Ascending aorta (tissue), 2 donors: ENCODE measurements around the gene HAGH. TPM values are rescaled to one million over a fixed set of nuclear protein-coding genes. Genes with fewer than 3 reads are reported as not detected.
A peak's percentile ranks its signal among the peaks of the same experiment; 100 is the strongest.
"Not testable (repeated sequence)": the region's sequence is repeated elsewhere in the genome, so short reads cannot be mapped to it uniquely, and the experiment has no call there.

Experiments
- DNase-seq, 2 donors: peaks; one replicate each; pipeline ENCODE4 v3.0.0-alpha.2; 2019; ENCODE audit warnings: low spot score in 2 of 2
- H3K27ac ChIP-seq, 2 donors: fragments of 200-600 bp; sonication (generic); one replicate each; pipeline ENCODE4 v1.5.1; 2016 to 2017; ENCODE audit warnings: mild to moderate bottlenecking in 1 of 2
- H3K27me3 ChIP-seq: fragments of 200-600 bp; sonication (generic); one replicate; pipeline ENCODE4 v1.5.1; 2017
- H3K36me3 ChIP-seq, 2 donors: fragments of 200-600 bp; sonication (generic); one replicate each; pipeline ENCODE4 v1.5.1; 2016
- H3K4me1 ChIP-seq, 2 donors: fragments of 200-600 bp; sonication (generic); one replicate each; pipeline ENCODE4 v1.5.1; 2016 to 2017; ENCODE audit warnings: mild to moderate bottlenecking in 1 of 2
- H3K4me3 ChIP-seq, 2 donors: fragments of 200-600 bp; sonication (generic); one replicate each; pipeline ENCODE4 v1.5.1; 2016 to 2017; ENCODE audit warnings: mild to moderate bottlenecking in 1 of 2
- H3K9me3 ChIP-seq, 2 donors: fragments of 200-600 bp; sonication (generic); one replicate each; pipeline ENCODE4 v1.5.1; 2016
- intact Hi-C: fragments of 100-400 bp; cut with DNase I; formaldehyde crosslinking; loops from one replicate; pipeline ENCODE4 v1.15.1; 2023
- total RNA-seq: library from RNA; depleted of rRNA; stranded (reverse); fragments of >200 nt; gene quantifications from one replicate; pipeline ENCODE4 v1.1.0, GENCODE V29; 2016
- TF ChIP-seq, protein P1 (sequence below), 3 experiments: fragments of 200-600 bp in 2 of 3; fragments of 450-650 bp in 1 of 3; sonication (generic) in 2 of 3; IDR thresholded peaks; one replicate each; pipeline ENCODE4 v1.5.1; 2016 to 2019; ENCODE audit warnings: antibody characterized with exemption in 3 of 3, mild to moderate bottlenecking in 1 of 3, moderate library complexity in 1 of 3

The HAGH gene
- 177 TPM for total RNA-seq

DNA sequence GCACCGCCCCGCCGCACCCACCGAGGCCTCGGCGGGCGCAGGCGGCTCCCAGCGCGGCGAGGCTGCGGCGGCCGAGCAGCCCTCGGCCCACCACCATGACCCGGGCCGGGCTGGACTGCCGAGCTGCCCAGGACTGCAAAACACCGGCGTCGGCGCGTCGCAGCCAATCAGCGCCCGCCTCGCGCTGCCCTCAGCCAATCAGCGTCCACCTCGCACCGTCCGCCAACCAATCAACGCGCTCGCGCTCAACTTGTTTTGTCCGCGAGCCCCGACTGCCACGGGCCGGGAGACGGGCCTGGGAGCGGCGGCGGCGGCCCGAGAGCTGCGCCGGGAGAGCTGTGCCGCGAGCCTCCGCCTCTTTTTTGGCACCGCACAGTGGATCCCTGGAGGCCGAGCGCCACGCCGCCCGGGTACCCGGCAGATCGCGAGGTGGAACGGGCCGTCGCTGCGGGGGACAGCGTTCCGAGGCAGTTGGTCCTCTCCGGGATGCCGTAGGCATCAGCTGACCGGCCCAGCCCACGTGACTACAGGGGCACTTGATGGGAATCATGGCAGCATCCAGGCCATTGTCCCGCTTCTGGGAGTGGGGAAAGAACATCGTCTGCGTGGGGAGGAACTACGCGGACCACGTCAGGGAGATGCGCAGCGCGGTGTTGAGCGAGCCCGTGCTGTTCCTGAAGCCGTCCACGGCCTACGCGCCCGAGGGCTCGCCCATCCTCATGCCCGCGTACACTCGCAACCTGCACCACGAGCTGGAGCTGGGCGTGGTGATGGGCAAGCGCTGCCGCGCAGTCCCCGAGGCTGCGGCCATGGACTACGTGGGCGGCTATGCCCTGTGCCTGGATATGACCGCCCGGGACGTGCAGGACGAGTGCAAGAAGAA lies at the start of gene HAGH, which contains the start of gene FAHD1:
TSS of gene HAGH (minus strand) at position 135 of the 883 bp plus-strand sequence. CDS start at position 97, 38 bp downstream.
TSS of gene FAHD1 (plus strand) at position 516 of the 883 bp plus-strand sequence. CDS start at position 549, 33 bp downstream.
- intact Hi-C loops: loop anchor here (1.0 to 5.0 kb wide), 6 partner anchors 44 to 396 kb away; partner anchors contain the start of genes CRAMP1, E4F1, EME2 and IFT140
- Histone ChIP-seq H3K27me3 (no peaks in the 10 kb centered on the region), H3K9me3 (no peaks in the 10 kb centered on the region), H3K4me3 (peak within 1 kb of the TSS; percentile 72 to 81), H3K4me1 (peaks cover 12 to 37% of the 10 kb centered on the region in 2 donors), H3K36me3 (peaks cover 12 to 14% of the 10 kb centered on the region in 2 donors), H3K27ac (peak within 1 kb of the TSS; percentile 70 to 72)
- peak; percentile 73 to 94 for DNase-seq
- TF ChIP-seq, protein P1, sequence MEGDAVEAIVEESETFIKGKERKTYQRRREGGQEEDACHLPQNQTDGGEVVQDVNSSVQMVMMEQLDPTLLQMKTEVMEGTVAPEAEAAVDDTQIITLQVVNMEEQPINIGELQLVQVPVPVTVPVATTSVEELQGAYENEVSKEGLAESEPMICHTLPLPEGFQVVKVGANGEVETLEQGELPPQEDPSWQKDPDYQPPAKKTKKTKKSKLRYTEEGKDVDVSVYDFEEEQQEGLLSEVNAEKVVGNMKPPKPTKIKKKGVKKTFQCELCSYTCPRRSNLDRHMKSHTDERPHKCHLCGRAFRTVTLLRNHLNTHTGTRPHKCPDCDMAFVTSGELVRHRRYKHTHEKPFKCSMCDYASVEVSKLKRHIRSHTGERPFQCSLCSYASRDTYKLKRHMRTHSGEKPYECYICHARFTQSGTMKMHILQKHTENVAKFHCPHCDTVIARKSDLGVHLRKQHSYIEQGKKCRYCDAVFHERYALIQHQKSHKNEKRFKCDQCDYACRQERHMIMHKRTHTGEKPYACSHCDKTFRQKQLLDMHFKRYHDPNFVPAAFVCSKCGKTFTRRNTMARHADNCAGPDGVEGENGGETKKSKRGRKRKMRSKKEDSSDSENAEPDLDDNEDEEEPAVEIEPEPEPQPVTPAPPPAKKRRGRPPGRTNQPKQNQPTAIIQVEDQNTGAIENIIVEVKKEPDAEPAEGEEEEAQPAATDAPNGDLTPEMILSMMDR (IDR thresholded peaks at IDR 0.05): no peak

DNA sequence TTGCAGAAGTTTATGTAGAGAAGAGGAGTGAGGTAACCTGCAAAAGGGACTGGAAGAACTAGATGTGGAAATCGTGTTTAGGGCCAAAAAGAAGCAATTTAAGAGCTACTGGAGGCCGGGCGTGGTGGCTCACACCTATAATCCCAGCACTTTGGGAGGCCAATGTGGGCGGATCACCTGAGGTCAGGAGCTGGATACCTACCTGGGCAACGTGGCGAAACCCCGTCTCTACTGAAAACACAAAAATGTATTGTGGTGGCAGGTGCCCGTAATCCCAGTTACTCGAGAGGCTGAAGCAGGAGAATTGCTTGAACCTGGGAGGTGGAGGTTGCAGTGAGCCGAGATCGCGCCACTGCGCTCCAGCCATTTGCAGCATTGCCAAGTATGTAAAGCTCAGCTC lies 49.4 kb upstream of the HAGH start:
- H3K4me3 ChIP-seq, H3K9me3 ChIP-seq, DNase-seq, H3K36me3 ChIP-seq, H3K27me3 ChIP-seq, H3K27ac ChIP-seq, H3K4me1 ChIP-seq, intact Hi-C loops: not testable (repeated sequence)

DNA sequence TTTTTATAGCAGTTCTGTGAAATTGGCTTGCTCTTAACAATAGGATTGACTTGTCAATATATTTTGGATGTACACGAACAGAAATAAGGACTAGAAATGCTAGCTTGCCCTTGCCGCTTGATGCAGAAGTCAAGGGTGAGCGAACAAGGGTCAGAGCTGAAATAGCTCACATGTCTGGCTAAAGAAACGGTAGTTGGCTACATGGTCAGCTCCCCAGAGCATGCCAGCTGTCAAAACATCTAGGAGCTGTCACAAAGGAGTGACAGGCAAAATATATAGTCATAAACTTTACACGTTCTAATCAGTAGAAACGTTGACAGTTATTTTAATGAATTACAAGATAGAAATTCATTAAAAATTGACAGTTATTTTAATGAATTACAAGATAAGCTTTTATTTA lies 48.2 kb upstream of the HAGH start:
- intact Hi-C loops: no loop called here
- no peak overlapping the region for H3K27ac ChIP-seq
- peaks cover 5% of the 10 kb centered on the region for H3K27me3 ChIP-seq
- H3K9me3 ChIP-seq: no peaks in the 10 kb centered on the region
- H3K4me3 ChIP-seq: no peak overlapping the region
- TF ChIP-seq, protein P1 (IDR thresholded peaks at IDR 0.05): no peak
- no peak for DNase-seq
- no peaks in the 10 kb centered on the region for H3K36me3 ChIP-seq
- H3K4me1 ChIP-seq: no peaks in the 10 kb centered on the region

DNA sequence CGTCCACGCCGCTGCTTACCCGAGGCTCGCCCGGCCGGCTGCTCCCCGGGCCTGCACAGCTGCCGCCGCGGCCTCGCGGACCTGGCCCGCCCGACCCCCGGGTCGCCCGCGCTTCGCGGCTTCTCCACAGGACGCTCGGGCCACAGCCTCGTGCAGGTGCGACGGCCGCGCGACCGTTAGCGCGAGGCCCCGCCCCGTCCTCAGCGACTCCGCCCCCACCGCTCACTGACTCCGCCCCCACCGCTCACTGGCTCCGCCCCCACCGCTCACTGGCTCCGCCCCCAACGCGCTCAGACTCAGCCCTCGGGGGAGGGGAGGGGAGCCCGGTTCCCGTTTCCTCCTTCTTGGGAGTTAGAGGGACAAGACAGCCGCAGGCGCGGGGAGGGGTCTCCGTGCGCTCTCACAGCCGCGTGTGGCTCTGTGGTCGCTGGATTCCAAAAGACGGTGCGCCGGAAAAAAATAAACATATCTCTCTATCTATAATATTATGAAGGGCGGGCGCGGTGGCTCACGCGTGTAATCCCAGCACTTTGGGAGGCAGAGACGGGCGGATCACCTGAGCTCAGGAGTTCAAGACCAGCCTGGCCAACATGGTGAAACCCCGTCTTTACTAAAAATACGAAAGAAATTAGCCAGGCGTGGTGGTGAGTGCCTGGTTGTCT lies 45.5 kb upstream of the HAGH start, which contains the start of gene MEIOB:
TSS of gene MEIOB (minus strand) at position 191 of the 662 bp plus-strand sequence. CDS start 3,989 bp downstream, outside the sequence.
- no peaks in the 10 kb centered on the region for H3K4me1 ChIP-seq

DNA sequence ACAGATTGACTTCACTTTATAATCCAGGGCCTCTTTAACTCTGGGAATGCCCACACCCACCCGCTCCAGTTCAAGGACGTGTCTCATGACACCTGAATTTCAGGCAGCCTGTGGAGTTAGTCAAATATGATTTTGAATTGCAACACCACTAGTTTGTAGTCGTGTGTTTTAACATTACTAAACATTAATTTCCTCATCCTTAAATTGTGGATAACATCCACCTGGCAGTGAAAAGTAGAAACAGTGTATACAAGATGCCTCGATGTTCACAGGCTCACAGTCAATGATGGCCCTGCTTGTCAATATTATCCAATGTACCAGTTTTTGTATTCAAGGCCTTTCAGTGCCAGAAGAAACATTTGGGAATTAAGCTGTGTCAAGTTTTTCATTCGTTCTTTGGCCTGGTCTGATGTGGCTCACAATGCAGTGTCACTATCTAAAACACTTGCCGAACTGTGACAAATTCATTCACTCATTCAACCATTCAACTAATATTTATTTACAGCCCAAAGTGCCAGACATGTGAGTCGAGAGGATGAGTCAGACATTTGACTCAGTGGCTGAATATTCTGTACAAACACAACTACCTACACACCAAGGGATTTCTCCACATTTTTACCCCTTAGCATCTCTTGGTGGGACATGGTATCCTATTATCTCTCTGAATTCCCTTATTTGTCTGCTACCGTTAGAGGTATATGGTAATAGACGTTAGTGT lies 43.9 kb upstream of the HAGH start:
- peaks cover 5% of the 10 kb centered on the region for H3K27me3 ChIP-seq
- no peaks in the 10 kb centered on the region for H3K36me3 ChIP-seq
- no peaks in the 10 kb centered on the region for H3K9me3 ChIP-seq
- intact Hi-C loops: no loop called here
- no peak for DNase-seq
- no peak overlapping the region for H3K27ac ChIP-seq
- H3K4me1 ChIP-seq: no peaks in the 10 kb centered on the region
- no peak overlapping the region for H3K4me3 ChIP-seq
- TF ChIP-seq, protein P1 (IDR thresholded peaks at IDR 0.05): no peak

More for the DNA sequence above, 45.5 kb upstream of the HAGH start, which contains the start of gene MEIOB:
- Histone ChIP-seq H3K9me3 (no peaks in the 10 kb centered on the region), H3K4me3 (peak within 1 kb of the TSS in 1 of 2 donors; percentile 27), H3K27me3 (peaks cover 5% of the 10 kb centered on the region), H3K27ac (no peak within 1 kb of the TSS), H3K36me3 (no peaks in the 10 kb centered on the region)
- no peak for DNase-seq
- TF ChIP-seq, protein P1 (IDR thresholded peaks at IDR 0.05): no peak
- intact Hi-C loops: no loop called here
